Stimulated activated CD4-positive, alpha-beta T cell treated with anti-CD3 and anti-CD28 coated beads, TNF-alpha, amount 100 ng/mL, for 1 hour (primary cell): ENCODE results near the gene SPOCK1.
"Not testable (repeated sequence)": the region's sequence is repeated elsewhere in the genome, so short reads cannot be mapped to it uniquely, and the experiment has no call there.

Source experiments
- DNase-seq, 3 donors: peaks; one replicate each; pipeline ENCODE4 v3.0.0-alpha.2; 2020; ENCODE audit warnings: low read depth in 3 of 3, low spot score in 1 of 3

SPOCK1 gene

DNA sequence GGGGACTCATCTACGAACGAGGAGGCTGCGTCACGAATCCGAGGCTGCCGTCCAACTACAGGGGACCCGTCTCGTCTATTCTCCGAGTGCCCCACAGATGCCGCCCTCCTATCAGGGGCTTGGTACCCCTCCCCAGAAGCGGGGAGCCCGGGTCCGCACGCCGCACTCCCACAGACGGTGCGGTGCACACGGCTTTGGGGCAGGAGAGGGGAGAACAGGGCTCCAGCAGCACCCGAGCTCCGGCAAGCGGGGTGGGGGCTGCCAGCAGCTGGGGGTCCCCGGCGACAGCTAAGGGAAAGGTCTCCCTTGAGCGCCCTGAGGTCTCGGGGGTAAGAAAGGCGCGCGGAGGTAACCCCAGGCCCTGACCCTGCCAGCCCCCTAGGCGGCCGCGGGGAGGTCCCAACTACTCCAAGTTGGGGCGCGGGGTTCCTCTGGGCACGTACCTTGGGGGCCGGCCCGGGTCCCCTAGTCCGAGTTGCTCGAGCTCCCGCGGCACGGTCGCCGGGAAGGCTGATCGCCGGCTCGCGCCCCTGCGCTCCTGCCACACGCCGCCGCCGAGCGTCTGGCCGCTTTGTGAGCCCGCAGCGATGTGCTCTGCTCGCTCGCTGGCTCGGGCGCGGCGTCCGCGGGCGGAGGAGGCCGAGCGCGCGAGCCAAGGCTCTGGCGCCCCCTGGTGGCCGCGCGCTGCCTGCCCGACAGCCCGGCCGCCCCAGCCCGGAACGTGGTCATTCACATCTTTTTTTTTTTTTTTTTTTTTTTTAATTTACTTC, at the start of gene SPOCK1:
Gene SPOCK1 (minus strand): TSS at position 591 of the 770 bp plus-strand sequence.
- peak in 2 of 3 donors; percentile 7 to 48 for DNase-seq

DNA sequence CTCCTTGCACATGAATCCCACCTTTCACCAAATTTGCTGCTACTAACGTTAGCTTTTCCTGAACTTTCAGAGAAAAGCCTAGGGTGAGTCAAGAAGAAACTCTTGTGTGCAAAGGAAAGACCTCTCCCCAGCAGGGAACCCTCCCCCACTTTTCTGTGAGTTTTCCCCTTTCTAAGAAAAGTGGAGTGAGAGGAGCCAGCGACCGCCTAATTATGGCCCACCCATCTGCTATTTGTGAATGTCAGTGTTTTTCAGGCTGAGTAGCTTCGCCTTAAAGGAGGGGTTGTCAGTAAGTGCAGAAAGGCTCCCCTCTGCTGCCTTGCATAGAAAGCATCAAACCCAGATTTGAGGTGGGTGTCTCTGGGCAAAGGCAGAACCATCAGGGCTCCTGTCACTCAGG, 46.8 kb upstream of the SPOCK1 start:
- DNase-seq: no peak

DNA sequence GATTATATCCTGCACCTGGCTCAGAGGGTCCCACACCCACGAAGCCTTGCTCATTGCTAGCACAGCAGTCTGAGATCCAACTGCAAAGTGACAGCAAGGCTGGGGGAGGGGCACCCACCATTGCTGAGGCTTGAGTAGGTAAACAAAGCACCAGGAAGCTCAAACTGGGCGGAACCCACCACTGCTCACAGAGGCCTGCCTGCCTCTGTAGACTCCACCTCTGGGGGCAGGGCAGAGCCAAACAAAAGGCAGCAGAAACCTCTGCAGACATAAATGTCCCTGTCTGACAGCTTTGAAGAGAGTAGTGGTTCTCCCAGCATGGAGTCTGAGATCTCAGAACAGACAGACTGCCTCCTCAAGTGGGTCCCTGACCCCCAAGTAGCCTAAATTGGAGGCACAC, 36.3 kb upstream of the SPOCK1 start:
- DNase-seq: not testable (repeated sequence)

DNA sequence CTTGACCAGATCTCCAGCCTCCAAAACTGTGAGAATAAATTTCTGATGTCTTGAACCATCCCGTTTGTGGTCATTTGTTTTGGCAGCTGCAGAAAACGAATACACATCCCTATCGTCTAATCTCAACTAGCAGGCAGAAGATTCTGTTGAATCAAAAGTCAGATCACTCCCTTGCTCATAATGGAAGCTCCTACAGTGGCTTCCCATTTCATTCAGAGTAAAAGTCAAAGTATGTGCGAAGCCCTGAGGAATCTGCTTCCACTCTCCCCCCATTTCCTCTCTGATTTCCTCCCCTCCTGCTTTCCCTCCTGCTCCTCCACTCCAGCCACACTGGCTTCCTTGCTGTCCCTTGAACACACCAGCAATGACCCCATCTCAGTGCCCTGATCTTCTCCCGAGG, 34.8 kb upstream of the SPOCK1 start:
- DNase-seq: no peak

DNA sequence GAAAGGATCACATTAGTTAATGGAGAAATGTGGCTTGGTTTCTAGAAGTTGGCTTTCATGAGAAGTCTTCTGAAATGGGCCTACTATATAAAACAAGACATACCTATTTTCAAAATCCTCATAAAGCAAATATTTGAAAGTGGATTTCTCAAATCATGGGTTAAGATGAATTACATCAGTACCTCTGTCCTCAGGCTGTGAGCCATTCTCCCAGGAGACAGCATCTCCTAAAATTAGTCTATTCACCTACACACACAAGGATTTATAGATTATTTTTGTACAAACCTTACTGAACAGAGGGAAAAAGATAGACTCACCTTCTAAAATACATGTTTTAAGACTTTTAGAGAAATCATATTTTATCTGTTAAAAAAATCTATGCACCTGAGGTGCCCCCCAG, 32.1 kb upstream of the SPOCK1 start:
- no peak for DNase-seq

DNA sequence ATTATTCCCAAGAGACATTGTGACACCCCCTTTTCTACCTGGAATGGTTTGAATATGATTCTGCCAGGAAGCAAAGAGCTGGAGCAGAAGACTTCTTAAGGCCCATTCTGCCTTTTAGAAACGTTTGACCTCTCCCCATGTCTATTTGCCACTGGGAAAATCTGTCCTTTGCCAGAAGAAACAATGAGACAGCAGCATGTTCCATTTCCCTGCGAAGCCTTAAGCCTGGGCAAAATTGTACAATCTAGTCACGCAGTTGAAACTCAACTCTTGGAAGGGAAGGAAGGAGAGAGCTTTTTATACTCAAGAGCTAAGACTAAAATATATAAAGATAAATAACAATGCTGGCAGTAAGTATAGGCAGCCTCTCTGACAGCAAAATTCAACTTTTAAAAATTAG, 22.1 kb upstream of the SPOCK1 start:
- DNase-seq: no peak

DNA sequence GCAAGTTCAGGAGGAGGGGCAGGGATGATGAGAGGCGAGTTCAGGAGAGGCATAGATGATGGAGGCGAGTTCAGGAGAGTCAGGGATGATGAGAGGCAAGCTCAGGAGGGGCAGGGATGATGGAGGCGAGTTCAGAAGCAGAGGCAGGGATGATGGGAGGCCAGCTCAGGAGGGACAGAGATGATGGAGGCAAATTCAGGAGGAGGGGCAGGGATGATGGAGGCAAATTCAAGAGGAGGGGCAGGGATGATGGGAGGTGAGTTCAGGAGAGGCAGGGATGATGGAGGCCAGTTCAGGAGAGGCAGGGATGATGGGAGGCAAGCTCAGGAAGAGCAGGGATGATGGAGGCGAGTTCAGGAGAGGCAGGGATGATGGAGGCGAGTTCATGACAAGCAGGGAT, 17.8 kb upstream of the SPOCK1 start:
- no peak for DNase-seq

DNA sequence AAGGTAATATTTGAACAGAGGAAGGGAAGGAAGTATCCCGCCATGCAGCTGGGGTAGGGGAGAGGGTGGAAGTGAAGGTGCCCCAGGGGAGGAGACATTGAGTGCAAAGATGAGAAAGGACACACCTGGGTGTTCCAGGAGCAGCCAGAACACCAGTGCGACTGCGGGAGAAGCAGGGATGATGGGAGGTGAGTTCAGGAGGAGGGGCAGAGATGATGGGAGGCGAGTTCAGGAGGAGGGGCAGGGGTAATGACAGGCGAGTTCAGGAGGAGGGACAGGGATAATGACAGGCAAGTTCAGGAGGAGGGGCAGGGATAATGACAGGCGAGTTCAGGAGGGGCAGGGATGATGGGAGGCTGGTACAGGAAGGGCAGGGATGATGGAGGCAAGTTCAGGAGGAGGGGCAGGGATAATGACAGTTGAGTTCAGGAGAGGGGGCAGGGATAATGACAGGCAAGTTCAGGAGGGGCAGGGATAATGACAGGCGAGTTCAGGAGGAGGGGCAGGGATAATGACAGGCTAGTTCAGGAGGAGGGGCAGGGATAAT, 17.2 kb upstream of the SPOCK1 start:
- no peak for DNase-seq

DNA sequence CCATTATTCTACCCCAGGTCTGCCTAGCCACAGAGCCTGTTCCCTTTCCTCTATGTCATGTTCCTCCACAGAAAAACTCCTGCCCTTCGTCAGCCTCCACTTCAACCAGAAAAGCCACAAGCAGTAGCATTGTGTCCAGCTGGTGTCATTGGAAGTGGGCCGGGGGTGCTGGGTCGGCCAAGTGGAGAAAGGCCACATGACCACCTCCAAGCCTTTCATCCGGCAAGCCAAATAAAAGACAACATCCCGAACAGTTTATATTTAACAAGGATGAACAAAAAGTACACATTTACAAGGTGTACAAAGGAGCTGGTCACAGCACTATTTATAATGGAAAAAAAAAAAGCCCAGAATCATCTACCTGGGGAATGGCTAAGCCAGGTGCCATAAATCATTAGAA, 16.1 kb upstream of the SPOCK1 start:
- no peak for DNase-seq

DNA sequence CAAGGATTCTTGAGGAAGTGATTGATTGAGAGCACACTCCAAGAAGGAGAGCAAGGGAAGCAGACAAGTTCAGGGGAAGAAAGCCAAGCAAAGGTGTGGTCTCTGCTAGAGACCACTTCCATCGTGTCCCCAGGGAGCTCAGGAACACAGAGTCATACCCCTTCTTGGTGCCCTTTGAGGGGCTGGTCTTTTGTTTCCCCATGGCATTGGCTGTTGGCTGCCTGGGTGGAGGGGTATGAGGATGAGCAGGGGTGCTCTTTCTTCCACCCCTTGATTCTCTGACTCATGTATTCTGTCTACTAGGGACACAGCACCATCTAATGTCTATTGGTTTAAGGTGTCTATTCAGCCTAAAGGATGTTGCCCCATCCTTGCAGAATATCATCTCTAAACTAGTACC, 11.5 kb upstream of the SPOCK1 start:
- DNase-seq: no peak

DNA sequence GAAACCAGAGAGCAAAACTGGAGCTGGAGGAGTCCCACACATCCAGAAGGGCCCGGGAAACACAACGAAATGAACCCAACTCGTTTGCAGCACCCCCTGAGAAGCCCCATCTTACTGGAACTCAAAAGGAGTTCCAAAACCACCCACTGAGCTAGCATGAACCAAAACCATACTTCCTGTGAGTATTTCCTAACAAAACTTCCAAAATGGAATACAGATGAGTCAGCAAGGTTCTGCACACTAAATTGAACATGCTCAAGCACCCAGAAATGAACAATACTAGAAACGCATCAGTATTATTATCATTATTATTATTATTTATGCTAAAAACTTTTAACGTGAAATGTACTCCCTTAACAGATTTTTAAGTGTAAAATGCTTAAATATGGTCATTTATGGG, 8.0 kb upstream of the SPOCK1 start:
- DNase-seq: no peak

DNA sequence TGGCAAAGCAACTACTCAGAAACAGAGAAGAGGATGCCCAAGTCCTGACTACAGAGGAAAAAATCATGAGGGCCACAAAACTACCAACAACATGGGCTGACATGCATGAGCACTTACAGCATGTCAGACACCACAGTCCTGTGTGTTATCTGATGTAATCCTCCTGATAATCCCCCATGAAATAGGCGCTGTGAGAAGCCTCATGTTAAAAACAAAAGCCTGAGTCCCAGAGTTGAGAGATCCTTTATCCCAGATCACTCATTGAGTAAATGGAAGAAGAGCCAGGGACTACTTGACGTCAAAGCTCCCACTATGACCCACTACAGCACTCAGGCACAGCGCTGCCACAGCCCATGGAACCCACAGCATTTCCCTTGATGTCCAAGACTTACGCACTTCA, 7.2 kb upstream of the SPOCK1 start:
- DNase-seq: no peak

DNA sequence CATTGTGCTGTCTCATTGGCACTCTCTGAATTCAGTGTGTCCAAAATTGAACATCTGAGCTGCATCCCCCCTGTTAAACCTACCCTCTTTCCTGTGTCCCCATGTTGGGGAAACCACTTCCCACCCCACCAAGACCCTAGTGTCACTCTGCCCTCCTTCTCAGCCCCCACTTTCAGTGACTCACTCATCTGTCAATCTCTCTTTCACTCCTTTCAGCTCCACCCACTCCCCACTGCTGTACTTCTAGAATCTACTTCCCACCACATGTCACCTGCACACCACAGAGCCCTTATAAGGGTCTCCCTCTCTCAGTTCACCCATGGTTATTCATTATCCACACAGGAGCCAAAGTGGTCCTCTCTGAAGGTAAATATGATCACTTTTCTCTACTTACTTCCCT, 5.8 kb upstream of the SPOCK1 start:
- DNase-seq: no peak

DNA sequence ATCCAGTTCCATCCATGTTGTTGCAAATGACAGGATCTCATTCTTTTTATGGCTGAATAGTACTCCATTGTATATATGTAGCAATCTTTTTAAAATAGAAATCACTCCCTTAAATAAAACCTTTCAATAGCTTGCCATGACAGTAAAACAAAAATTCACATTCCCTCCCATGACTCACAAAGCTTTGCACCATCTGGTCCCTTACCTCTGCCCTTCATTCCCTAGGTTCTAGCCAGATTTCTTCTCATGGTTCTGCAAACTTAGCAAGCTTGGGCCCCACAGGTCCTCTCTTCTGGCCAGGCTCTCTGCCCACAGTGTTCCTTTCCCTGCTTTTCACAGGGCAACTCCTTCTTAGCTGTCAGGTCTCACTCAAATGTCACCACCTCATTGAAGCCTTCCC, 4.3 kb upstream of the SPOCK1 start:
- no peak for DNase-seq

DNA sequence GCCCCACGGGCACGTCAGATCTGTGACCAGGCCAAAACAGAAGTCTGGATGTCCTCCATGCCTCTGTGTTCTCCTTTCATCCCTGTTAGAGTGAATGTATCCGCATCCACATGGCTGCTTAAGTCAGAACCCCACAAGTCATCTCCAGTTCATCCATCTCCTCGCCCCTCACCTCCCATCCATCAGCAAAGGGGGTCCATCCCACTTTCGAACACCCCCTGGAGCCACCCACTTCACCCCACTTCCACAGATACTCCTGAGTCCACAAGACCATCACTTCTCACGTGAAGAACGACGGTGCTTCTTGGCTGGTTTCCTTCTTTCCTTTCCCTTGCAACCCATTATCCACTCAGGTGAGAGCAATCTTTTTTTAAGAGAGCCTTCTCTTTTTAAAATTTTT, 3.5 kb upstream of the SPOCK1 start:
- DNase-seq: no peak

DNA sequence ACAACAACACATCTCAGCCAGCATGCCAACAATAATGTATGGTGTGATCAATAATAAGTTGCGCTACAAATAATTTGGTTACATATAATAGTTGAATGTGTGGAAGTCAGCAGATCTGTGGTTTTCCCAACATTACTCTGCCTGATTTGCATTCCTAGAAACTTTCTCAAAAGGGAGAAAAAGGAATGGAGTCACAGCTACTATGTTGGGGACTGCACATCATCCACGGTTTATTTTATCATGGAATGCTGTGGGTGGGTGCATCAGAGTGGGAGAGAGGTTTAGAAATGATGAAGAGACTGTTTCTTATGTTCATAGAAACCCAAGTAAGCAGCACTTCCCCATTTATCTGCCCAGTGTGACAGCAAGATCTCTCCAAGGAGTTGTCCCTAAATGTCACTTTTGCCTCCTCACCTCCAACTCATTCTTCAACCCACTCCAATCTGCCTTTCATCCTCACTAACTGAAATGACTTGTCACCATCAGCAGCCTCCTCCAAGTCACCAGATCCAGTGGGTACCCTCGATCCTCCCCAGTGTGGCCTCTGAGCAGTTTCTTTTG, 2.8 kb upstream of the SPOCK1 start:
- DNase-seq: no peak

DNA sequence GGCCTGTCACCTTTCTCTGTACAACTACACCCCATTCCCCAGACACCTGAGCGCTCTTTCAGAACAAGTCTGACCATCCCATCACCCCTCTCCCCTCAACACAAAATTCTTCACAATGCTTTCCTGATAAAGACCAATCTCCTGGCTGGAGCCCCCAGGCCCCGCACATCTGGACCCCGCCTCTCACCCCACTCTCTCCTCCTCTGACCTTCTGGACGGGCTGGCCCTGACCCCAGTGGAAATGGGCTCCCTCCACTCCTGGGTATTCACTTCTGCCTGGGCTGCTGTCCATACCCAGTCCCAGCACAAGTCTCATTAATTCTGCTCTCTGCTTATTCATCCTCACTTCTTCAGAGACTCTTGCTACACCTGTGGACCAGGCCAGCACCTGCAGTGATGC, 2.1 kb upstream of the SPOCK1 start:
- no peak for DNase-seq

DNA sequence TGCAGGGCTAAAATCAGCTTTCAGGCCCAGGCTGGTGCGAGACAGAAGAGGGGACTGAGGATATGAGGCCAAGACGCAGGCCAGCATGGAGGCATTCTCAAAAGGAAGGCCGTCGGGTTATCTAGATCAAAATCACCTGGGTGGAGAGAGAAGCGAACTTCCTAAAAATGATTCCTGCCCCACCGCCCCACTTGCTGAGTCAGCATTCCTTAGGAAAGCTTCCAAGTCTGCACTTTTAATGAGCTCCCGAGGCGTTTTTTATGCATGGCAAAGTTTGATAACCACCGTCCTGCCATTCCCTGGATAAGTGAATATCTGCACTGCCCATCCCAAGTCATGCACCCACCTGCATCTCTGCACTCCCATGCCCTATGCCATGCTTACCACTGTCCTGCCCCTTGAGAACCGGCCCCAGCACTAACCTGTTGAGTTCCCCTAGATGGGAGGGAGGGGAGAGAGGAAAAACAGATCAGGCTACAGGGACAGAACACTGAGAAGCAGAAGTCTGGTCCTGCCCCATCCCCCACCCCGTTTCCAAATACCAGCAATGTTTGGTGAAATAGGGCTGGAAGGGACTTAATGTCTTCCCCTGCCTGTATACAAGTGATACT, 1.6 kb upstream of the SPOCK1 start:
- DNase-seq: no peak

DNA sequence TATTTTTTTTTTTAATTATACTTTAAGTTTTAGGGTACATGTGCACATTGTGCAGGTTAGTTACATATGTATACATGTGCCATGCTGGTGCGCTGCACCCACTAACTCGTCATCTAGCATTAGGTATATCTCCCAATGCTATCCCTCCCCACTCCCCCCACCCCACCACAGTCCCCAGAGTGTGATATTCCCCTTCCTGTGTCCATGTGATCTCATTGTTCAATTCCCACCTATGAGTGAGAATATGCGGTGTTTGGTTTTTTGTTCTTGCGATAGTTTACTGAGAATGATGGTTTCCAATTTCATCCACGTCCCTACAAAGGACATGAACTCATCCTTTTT, 351 bp upstream of the SPOCK1 start:
- DNase-seq: not testable (repeated sequence)

DNA sequence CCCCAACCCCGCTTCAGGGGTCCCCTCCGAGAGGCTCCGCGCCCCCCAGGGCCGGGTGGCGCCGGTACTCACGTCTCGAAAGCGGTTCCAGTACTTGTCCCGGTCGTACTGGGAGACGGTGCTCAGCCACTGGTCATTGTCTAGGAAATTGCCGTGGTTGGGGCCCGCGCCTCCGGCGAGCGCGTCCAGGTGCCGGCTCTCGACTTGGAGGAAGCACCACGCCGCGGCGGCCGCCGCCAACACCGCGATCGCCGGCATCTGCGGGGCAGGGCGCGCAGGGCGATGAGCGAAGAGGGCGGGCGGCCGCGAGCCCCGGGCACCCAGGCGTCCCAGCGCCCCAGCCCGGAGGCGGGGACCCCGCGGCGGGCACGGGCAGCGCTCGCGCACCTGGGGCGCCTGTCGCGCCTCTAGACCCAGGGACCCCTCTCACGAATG, 808 bp downstream of the SPOCK1 start:
- DNase-seq: no peak

DNA sequence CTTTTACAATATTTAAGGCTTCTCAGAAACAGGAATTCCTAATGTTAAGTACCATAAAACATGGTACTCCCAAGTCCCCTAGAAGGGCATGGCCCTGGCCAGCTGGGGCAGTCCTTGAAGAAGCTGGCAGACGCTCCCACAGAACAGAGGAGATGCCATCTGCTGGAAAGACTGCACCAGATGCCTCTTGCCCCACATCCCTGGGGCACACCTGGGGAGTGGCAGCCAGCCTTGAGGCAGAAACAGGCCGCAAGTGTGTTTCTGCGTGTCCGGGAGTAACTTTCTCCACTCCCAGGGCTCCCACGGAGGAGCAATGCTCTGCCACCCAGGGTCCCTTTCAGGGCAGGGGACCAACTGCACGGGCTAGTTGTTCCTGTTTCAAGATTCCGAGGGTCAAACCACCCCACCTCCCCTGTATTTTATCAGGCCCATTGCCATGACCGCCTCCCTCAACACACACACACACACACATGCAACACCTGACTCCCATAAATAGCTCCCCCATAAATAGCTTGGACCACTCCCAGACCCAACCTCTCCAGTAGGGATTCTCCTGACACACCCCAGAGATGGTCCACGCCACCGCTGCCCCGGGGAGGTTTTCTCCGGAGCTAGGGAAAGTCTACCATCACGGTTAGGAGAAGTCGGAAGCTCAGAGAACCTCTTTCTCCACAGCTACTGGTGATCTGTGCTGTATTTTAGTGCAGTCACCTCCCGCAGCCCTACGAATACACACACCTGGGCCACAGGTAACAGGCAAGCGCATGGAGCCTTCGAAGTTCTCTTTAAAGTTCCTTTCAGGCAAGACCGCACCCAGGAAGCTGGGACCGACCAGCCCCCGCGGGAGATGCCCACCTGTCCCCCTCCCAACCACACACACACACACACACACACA, 1.5 kb downstream of the SPOCK1 start:
- DNase-seq: no peak

DNA sequence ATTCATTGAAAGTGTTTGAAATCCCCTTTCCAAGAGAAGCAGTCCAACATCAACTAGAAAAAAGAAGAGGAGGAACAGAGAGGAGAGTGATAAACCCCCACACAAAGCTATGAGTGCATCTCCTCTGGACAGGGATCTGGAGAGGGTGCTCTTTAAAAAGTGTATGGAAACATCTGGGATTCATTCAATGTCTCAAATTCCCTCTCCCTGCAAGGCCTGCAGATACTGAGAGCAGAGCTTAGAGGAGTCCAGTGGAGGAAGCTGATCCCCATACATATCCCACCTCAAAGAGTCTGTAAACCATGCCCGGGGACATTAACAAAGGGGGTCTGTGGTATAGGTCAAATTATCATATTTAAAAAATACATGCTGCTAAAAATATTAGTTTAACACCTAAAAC, 2.2 kb downstream of the SPOCK1 start:
- DNase-seq: no peak
